GM12874 (cell line): Measurements from ENCODE around the gene HS3ST5.

Experiments used
- TF ChIP-seq, protein P1 (sequence below): IDR thresholded peaks from 2 replicates; pipeline ENCODE4 v1.5.1; 2011; ENCODE audit warnings: low read depth, mild to moderate bottlenecking, control low read depth, low read length, moderate library complexity; ENCODE audit not compliant: insufficient read depth

HS3ST5 gene

DNA sequence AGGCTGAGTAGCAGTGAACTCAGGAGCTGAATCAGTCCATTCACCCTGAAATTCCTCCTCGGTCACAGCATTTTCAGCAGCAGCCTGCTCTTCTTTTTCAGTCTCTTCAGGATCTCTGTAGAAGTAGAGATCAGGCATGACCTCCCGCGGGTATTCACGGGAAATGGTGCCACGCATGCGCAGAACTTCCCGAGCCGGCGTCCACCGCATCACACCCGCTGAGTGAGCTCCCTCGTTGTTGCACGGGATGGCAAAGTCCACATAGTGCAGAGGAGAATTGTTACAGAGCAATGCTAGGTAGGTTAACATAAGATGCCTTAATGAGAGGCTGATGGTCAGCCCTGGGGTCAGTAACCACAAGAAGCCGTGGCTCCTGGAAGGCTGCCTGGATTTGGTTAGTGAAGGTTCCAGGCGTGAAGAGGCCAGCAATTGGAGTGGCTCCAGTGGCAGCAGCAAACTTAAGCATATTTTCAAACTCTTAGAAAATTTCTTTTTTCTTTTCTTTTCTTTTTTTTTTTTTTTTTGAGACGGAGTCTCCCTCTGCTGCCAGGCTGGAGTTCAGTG lies 258.4 kb downstream of the HS3ST5 start:
- TF ChIP-seq, protein P1, sequence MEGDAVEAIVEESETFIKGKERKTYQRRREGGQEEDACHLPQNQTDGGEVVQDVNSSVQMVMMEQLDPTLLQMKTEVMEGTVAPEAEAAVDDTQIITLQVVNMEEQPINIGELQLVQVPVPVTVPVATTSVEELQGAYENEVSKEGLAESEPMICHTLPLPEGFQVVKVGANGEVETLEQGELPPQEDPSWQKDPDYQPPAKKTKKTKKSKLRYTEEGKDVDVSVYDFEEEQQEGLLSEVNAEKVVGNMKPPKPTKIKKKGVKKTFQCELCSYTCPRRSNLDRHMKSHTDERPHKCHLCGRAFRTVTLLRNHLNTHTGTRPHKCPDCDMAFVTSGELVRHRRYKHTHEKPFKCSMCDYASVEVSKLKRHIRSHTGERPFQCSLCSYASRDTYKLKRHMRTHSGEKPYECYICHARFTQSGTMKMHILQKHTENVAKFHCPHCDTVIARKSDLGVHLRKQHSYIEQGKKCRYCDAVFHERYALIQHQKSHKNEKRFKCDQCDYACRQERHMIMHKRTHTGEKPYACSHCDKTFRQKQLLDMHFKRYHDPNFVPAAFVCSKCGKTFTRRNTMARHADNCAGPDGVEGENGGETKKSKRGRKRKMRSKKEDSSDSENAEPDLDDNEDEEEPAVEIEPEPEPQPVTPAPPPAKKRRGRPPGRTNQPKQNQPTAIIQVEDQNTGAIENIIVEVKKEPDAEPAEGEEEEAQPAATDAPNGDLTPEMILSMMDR, result no peak

DNA sequence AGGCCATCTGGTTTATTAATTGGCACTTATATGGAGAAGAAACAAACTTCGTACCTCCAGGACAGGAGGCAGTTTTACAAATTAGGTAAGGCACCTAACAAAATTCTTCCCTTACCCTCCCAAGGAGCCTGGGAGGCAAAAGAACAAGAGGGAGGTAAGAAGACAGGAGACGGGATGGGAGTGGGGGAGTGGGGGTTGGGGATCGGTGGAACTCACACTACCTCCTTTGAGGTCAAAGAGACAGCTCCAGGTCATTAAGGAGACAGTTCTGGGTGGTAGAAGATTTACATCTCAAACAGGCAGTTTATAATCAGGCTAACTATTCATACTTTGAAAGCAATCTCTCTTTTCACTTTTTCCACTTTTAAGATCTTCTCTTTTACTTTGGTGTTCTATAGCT lies 259.6 kb downstream of the HS3ST5 start:
- TF ChIP-seq, protein P1, result no peak

DNA sequence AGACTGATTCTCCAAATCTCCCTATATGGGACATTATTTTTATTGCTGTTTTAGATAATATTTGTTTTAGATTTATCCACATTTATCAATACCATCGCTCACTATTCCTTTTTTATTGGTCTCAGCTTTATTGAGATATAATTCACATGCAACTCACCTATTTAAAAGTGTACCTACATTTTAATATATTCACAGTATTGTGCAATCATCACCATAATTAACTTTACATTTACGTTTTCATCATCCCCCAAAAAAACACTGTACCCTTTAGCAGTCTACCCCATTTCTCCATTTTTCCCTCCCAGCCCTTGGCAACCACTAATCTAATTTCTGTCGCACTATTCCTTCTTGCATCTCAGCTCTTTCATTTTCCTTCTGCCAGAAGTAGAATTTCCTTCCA lies 261.1 kb downstream of the HS3ST5 start:
- TF ChIP-seq, protein P1, result no peak

DNA sequence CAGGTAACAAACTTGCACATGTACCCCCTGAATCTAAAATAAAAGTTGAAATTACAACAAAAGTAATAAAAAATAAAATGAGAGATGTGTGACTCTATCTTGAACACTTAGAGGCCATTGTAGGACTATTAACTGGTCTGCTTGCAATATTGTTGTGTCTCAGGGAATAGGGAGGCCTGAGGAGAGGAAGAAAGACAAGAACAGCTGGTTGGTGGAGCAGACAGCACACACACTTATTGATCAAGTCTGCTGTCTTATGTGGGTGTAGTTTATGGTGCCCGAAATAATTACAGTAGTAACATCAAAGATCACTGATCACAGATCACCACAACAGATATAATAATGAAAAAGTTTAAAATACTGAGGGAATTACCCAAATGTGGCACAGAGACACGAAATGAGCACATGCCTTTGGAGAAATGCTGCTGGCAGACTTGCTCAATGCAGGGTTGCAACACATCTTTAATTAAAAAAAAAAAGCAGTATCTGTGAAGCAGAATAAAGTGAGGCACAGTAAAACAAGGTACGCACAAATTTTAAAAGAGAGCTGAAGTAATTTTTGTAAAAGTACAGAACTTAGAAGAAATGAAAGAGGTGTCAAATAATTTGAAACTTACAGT lies 261.8 kb downstream of the HS3ST5 start:
- TF ChIP-seq, protein P1, result no peak

DNA sequence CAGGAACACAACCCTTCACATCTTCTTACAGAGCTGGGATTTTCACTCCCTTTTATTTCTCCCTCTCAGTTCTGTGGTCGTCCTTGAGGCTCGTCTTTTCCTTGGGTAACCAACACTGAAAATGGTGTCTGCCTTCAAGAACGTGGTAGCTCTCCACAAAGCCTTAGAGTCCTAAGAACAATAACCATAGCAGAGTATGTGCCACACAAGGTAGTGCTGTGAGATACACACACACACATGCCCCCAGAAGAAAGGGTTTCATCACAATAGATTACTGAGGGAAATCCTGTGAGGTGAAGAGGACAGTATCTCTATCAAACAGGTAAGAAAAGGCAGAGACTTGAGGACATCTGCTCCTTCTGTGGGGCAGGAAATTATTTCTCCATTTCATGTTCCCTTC lies 267.0 kb downstream of the HS3ST5 start:
- TF ChIP-seq, protein P1, result no peak

DNA sequence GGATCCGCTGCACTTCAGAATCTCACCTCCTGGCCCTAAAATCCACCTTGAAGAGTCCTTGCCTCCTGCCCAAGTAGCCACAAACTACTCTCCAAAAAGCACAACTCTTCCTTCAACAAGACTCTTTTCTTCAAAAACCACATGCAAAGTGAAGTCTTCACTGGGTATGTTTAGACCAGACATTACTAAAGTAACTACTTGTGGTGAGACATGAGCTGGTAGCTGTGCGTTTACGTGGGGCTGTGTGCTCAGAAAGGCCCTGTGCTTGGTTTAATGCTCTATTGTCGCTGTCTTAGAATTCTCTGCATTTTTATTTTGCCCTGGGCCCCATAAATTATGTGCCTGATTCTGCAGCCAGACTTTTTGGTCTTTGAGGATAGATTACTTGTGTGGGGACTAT lies 267.5 kb downstream of the HS3ST5 start:
- TF ChIP-seq, protein P1, result no peak

DNA sequence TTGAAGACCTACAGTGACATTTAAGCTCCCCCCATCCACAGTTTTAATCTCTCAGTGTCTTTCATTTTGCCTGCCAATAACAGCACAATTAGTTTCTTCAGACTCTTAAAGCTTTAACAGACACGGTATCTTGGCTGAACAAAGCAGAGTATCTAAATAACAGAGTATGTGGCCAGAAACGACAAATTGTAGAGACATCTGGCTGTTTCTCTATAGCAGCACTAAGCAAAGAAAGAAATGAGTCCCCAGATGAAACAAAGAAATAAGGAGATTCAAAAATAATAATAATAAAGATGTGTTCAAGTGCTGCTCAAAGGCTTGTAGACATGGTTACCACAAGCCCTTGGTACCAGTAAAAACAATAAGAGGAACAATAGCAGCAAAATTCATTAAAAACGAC lies 274.1 kb downstream of the HS3ST5 start:
- TF ChIP-seq, protein P1, result no peak

DNA sequence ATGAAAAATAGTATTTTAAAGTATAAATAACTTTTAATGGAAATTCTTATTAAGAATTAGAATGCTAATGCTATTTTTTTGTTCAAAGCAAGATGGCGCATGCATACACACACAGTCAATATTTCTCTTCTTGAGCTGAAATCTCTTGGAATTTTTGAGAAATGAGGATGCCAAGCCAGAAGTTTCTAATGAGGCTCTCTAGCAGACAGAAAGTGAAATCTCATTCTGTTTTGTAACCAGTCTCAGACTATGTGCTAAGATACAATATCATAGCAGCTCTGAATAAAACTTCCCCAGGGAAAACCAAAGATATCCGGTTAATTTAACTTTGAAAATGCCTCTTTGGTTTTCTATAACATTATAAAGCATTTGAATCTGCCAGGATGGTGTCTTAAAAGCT lies 274.7 kb downstream of the HS3ST5 start:
- TF ChIP-seq, protein P1, result no peak
